ENCODE results near the gene PCLO.

The PCLO gene

DNA sequence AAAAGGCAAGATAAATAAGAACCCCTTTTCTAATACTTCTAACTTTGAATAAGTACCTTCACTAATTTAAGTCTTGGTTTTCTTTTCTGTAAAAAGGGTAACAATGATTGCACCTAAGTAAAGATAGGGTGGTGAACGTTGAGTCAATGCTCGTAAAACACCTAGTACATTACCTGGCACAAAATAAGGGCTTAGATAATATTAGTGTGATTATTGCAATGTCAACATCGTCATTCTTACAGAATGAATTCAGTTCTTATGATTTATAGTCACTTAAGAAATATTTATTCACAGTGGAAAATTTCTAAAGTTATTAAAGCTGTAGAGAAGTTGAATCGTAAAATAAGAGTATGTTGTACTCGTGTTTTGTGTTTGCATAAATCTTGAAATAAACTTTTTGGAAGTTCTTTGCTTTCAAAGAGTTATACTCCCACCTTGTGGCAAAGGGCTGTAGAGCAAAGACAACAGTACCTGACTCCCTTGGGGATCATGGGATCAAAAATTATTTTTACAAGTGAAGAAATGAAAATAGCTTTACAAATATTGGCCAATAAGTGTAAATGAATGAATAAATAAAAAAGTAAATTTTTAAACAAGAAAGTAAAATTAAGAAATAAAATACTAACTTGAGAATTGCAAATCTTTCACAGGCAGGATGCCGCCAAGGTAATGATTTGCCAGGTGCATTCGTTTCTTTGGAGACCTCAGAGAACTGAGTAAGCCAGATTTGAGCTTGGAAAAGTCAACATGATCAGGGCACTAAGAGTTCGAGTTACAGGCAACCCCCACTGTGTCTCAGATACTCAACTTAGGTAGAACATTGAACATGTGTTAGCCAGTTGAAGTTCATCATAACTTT is 433.3 kb downstream of the PCLO start:
- peak; percentile 59 for DNase-seq (ENCODE audit: low read depth)
- TF ChIP-seq, protein P1, sequence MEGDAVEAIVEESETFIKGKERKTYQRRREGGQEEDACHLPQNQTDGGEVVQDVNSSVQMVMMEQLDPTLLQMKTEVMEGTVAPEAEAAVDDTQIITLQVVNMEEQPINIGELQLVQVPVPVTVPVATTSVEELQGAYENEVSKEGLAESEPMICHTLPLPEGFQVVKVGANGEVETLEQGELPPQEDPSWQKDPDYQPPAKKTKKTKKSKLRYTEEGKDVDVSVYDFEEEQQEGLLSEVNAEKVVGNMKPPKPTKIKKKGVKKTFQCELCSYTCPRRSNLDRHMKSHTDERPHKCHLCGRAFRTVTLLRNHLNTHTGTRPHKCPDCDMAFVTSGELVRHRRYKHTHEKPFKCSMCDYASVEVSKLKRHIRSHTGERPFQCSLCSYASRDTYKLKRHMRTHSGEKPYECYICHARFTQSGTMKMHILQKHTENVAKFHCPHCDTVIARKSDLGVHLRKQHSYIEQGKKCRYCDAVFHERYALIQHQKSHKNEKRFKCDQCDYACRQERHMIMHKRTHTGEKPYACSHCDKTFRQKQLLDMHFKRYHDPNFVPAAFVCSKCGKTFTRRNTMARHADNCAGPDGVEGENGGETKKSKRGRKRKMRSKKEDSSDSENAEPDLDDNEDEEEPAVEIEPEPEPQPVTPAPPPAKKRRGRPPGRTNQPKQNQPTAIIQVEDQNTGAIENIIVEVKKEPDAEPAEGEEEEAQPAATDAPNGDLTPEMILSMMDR (conservative IDR thresholded peaks at IDR 0.05; ENCODE audit: control insufficient read depth, insufficient read depth, low read depth, low read length), result peak; percentile 76
- H3K4me3 ChIP-seq (ENCODE audit: control insufficient read depth, low read depth, low read length), result no peak overlapping the region

DNA sequence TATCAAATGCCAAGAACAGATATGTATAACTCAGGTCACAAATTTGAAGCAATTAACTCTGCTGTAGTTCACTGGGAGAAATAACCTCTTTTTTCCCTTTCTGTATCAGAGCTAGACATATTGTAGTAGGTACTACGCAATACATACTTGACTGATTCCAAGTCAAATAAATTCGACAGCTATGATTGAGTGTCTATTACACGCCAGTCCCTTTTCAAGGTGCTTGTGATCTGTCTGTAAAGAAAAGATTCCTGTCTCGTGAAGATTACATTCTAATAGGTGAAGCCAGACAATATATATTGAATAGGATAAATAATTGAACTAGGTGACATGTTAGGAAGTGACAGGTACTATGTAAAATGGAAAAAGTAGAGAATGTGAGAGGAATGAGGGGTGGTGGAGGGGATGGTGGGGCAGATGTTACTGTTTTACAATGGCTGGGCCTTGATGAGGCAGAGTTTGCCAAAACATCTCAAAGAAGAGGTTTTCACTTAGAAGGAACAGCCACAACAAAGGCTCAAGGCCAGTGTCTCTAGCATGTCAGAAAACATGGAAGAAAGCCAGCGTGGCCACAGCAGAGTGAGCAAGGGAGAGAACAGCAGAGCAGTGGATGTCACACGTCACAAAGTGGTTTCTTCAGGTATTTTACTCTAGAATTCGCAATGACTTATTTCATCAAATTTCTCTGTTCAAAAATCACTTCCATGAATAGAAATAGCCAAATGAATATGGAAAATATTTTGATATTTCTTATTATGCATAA is 436.5 kb downstream of the PCLO start:
- TF ChIP-seq, protein P1 (conservative IDR thresholded peaks at IDR 0.05; ENCODE audit: control insufficient read depth, insufficient read depth, low read depth, low read length), result no peak
- no peak for DNase-seq (ENCODE audit: low read depth)
- H3K4me3 ChIP-seq (ENCODE audit: control insufficient read depth, low read depth, low read length), result no peak overlapping the region

DNA sequence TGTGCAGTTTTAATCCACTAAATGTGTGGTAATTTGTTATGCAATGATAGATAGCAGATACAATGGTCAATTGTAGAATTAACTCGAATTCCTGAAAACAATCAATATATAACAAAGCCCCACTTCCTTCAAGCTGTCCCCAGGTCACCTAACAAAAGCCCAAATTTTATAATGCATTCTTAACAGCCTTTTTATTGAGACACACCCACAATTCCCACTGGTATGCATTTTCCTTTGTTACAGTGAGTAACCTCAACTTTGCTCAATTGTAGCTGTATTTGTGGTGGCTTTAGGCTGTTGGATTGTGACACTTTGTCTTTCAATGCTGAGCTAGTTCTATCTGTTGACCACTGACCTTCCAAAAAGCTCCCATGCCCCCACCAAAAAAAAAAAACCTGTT is 439.3 kb downstream of the PCLO start:
- H3K4me3 ChIP-seq (ENCODE audit: control insufficient read depth, low read depth, low read length), result no peak overlapping the region
- TF ChIP-seq, protein P1 (conservative IDR thresholded peaks at IDR 0.05; ENCODE audit: control insufficient read depth, insufficient read depth, low read depth, low read length), result no peak
- no peak for DNase-seq (ENCODE audit: low read depth)

DNA sequence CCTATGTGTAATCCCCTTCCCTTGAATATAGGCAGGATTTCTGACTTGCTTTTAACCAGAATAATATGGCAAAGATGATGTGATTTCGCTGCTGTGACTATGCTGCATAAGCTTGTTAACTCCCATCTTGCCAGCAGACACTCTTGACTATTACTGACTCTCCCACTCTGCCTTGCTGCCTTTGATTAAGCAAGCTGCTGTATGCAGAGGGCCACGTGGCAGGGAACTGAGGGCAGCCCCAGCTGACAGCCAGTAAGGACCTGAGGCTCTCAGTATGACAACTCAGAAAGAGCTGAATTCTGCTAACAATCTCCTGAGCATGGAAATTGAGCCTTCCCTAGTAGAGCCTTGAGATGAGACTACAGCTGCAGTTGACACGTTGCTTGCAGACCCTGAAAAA is 439.7 kb downstream of the PCLO start:
- H3K4me3 ChIP-seq (ENCODE audit: control insufficient read depth, low read depth, low read length), result no peak overlapping the region
- TF ChIP-seq, protein P1 (conservative IDR thresholded peaks at IDR 0.05; ENCODE audit: control insufficient read depth, insufficient read depth, low read depth, low read length), result no peak
- peak; percentile 22 for DNase-seq (ENCODE audit: low read depth)

DNA sequence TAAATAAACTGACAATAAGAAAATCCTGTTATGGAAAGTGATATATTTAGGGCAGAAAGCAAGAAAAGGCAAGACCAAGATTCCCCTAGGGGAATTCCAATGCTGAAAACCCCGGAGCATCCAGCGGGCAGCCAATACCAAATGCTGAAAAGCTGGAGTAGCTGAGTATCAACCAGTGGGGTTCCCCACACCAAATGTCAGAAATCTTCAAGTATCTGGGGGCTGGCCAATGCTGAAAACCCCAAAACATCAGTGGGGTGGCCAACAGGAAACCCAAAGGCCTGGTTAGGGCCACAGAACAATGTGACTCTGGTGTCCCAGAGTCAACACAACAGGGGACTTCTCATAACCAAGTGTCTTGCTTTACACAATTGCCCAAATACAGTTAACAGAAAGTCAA is 447.3 kb downstream of the PCLO start:
- no peak for DNase-seq (ENCODE audit: low read depth)
- TF ChIP-seq, protein P1 (conservative IDR thresholded peaks at IDR 0.05; ENCODE audit: control insufficient read depth, insufficient read depth, low read depth, low read length), result no peak
- no peak overlapping the region for H3K4me3 ChIP-seq (ENCODE audit: control insufficient read depth, low read depth, low read length)

DNA sequence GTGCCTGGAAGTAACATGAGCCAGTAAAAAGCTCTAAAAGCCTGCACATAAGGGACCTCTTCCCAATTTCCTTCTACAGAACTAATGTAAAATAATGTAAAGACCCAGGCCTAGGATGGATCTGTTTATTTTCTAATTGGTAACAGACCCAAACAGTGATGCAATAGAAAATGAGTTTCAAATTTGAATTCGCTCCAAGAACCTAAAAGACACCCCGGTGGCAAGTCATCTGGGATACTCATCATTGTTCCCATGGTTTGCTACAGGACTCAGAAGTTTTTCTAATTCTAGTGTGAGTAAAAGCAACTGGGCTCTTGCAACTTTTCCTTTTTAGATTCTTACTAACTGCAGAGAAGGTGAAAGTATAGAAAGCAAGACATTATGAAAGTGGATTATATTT is 447.8 kb downstream of the PCLO start:
- TF ChIP-seq, protein P1 (conservative IDR thresholded peaks at IDR 0.05; ENCODE audit: control insufficient read depth, insufficient read depth, low read depth, low read length), result no peak
- peak; percentile 88 for DNase-seq (ENCODE audit: low read depth)
- H3K4me3 ChIP-seq (ENCODE audit: control insufficient read depth, low read depth, low read length), result no peak overlapping the region

All from fibroblast of mammary gland (primary cell).